GM12878 (cell line): ENCODE results near the gene KCNA2.

Experiments
- CHD1 ChIP-seq: IDR thresholded peaks from 2 replicates; pipeline ENCODE4 v1.6.1; 2012; ENCODE audit warnings: low read depth, low read length, improper control_type of control experiment
- CREB1 ChIP-seq: IDR thresholded peaks from 2 replicates; pipeline ENCODE4 v1.6.1; 2012; ENCODE audit warnings: low read depth, mild to moderate bottlenecking, inconsistent platforms
- CREM ChIP-seq: IDR thresholded peaks from 2 replicates; pipeline ENCODE4 v1.6.1; 2014; ENCODE audit warnings: antibody characterized with exemption, low read depth
- CTCF ChIP-seq, 3 experiments: IDR thresholded peaks in 2 of 3; conservative IDR thresholded peaks in 1 of 3; 2 replicates each; pipeline ENCODE4 v1.5.1; 2011; ENCODE audit warnings: low read depth in 3 of 3, low read length in 3 of 3, mild to moderate bottlenecking in 3 of 3, control low read depth in 2 of 3, moderate library complexity in 2 of 3, inconsistent platforms in 1 of 3, mixed read lengths in 1 of 3; ENCODE audit not compliant: control insufficient read depth in 2 of 3, insufficient read depth in 1 of 3; ENCODE audit errors: extremely low read depth in 1 of 3
- ESRRA ChIP-seq: IDR thresholded peaks from 2 replicates; pipeline ENCODE4 v1.6.1; 2012; ENCODE audit warnings: mild to moderate bottlenecking, low read length, improper control_type of control experiment
- ETV6 ChIP-seq, 2 experiments: fragments of 450-650 bp in 1 of 2; IDR thresholded peaks in 1 of 2; conservative IDR thresholded peaks in 1 of 2; 2 replicates each; pipeline ENCODE4 v1.6.1; 2014; ENCODE audit warnings: antibody characterized with exemption in 1 of 2, borderline replicate concordance in 1 of 2, low read depth in 1 of 2, mild to moderate bottlenecking in 1 of 2, moderate library complexity in 1 of 2
- RFX5 ChIP-seq: IDR thresholded peaks from 2 replicates; pipeline ENCODE4 v1.6.1; 2011; ENCODE audit warnings: low read depth, low read length, improper control_type of control experiment
- TCF7 ChIP-seq: IDR thresholded peaks from 2 replicates; pipeline ENCODE4 v1.6.1; 2014; ENCODE audit warnings: antibody characterized with exemption, borderline replicate concordance

GRCh38 chr1:110605901-110606656 is at the start of gene KCNA2:
- no peak for TF ChIP-seq CTCF (IDR thresholded peaks at IDR 0.05 in 2 of 3, conservative IDR thresholded peaks at IDR 0.05 in 1 of 3; ENCODE audit: control insufficient read depth in 2 of 3, extremely low read depth in 1 of 3, insufficient read depth in 1 of 3, low read depth in 3 of 3, low read length in 3 of 3)
- TF ChIP-seq RFX5 = no peak
- TF ChIP-seq CREB1 = no peak
- TF ChIP-seq ESRRA = no peak
- TF ChIP-seq ETV6 (conservative IDR thresholded peaks at IDR 0.05 in 1 of 2, IDR thresholded peaks at IDR 0.05 in 1 of 2; ENCODE audit: borderline replicate concordance in 1 of 2, low read depth in 1 of 2) = no peak
- no peak for TF ChIP-seq CREM
- TF ChIP-seq TCF7 = no peak
- TF ChIP-seq CHD1 = no peak
